HepG2 (cell line): ENCODE measurements around the gene UNKL. TPM values are rescaled to one million over a fixed set of nuclear protein-coding genes. Genes with fewer than 3 reads are reported as not detected.

Experiments
- ATAC-seq: fragments of 200-7000 bp; cut with Tn5 transposase; 3 replicates; pipeline ENCODE4 v1.9.1; 2020; ENCODE audit warnings: mild to moderate bottlenecking, moderate library complexity
- BruUV-seq: library from RNA; stranded (reverse); fragments of 400-500 nt; replicated peaks from 2 replicates; lab custom pipeline; 2021; lab: Mats Ljungman, UMichigan
- CTCF ChIA-PET: fragments of 300-600 bp; formaldehyde crosslinking; extraction: SDS; loops from one replicate; lab custom pipeline; 2021; ENCODE audit warnings: low total read pairs, inconsistent platforms, low intra/inter-chr PET ratio; lab: Yijun Ruan, JAX
- POLR2A ChIA-PET: fragments of 350-600 bp; sonication (Branson Sonifier 250); formaldehyde crosslinking; loops from one replicate; lab custom pipeline; 2020; ENCODE audit warnings: antibody characterized with exemption, inconsistent platforms; lab: Yijun Ruan, JAX
- DNase-seq: peaks from one replicate; pipeline ENCODE4 v3.0.0-alpha.2; 2015; ENCODE audit warnings: low spot score
- FAIRE-seq: peaks from 3 replicates; lab custom pipeline; 2011; peaks lifted over from hg19 to GRCh38; lab: Jason Lieb, UNC
- H2AFZ ChIP-seq: one replicate; pipeline ENCODE4 v1.6.1; 2011; ENCODE audit warnings: low read length, inconsistent platforms
- H3K27ac ChIP-seq: fragments of 300-600 bp; 3 replicates; pipeline ENCODE4 v1.8.0; 2011; ENCODE audit warnings: mixed run types, mild to moderate bottlenecking, mixed read lengths, low read length, inconsistent platforms; ENCODE audit not compliant: insufficient read depth; ENCODE audit errors: extremely low read length
- H3K27me3 ChIP-seq, 2 experiments: fragments of 200-600 bp in 1 of 2; 2 replicates in 1 of 2; 3 replicates in 1 of 2; pipeline versions ENCODE4 v1.6.0 to v1.8.0; 2011; ENCODE audit warnings: low read length in 2 of 2, mild to moderate bottlenecking in 2 of 2, moderate library complexity in 2 of 2, inconsistent platforms in 1 of 2; ENCODE audit not compliant: insufficient read depth in 2 of 2, control insufficient read depth in 1 of 2
- H3K36me3 ChIP-seq, 2 experiments: fragments of 200-600 bp in 1 of 2; replicated peaks in 1 of 2; 2 replicates in 1 of 2; 3 replicates in 1 of 2; pipeline versions ENCODE4 v1.5.1 to v1.8.0; 2011; ENCODE audit warnings: low read length in 2 of 2, inconsistent platforms in 1 of 2; ENCODE audit not compliant: insufficient read depth in 2 of 2, control insufficient read depth in 1 of 2
- H3K4me1 ChIP-seq: 2 replicates; pipeline ENCODE4 v1.5.1; 2012; ENCODE audit warnings: low read length, inconsistent platforms; ENCODE audit not compliant: insufficient read depth
- H3K4me2 ChIP-seq: 2 replicates; pipeline ENCODE4 v1.6.0; 2011; ENCODE audit warnings: low read depth, low read length, inconsistent platforms
- H3K4me3 ChIP-seq, 3 experiments: fragments of 200-600 bp in 1 of 3; sonication (generic), shearing (Covaris generic) in 1 of 3; replicated peaks in 1 of 3; 2 replicates each; pipeline ENCODE4 v1.5.1; 2011 to 2016; ENCODE audit warnings: low read length in 3 of 3, inconsistent platforms in 2 of 3, low read depth in 2 of 3, mild to moderate bottlenecking in 2 of 3, control low read depth in 1 of 3, mixed read lengths in 1 of 3; ENCODE audit not compliant: insufficient read depth in 1 of 3
- H3K79me2 ChIP-seq: one replicate; pipeline ENCODE4 v1.6.1; 2011; ENCODE audit warnings: low read length, inconsistent platforms; ENCODE audit not compliant: insufficient read depth
- H3K9ac ChIP-seq: 2 replicates; pipeline ENCODE4 v1.6.0; 2011; ENCODE audit warnings: mild to moderate bottlenecking, low read depth, low read length, inconsistent platforms; ENCODE audit not compliant: insufficient read depth
- H3K9me3 ChIP-seq: 2 replicates; pipeline ENCODE4 v1.5.1; 2012; ENCODE audit warnings: mild to moderate bottlenecking, low read length
- H4K20me1 ChIP-seq: 2 replicates; pipeline ENCODE4 v1.6.0; 2011; ENCODE audit warnings: inconsistent platforms, mild to moderate bottlenecking, low read length, moderate library complexity; ENCODE audit not compliant: insufficient read depth
- HOXA9 ChIP-seq: sonication (generic); formaldehyde crosslinking; IDR thresholded peaks from 2 replicates; pipeline ENCODE4 v1.8.1; 2022; ENCODE audit warnings: missing genetic modification reagents, mild to moderate bottlenecking, moderate library complexity, borderline replicate concordance
- RARA ChIP-seq: IDR thresholded peaks from 2 replicates; pipeline ENCODE4 v1.6.1; 2016; ENCODE audit warnings: missing genetic modification reagents, missing compliant biosample characterization
- WGBS: methylation state at CpG from one replicate; pipeline ENCODE4 v1.1.6; 2017; ENCODE audit warnings: low lambda C conversion rate; 5-methylcytosine and 5-hydroxymethylcytosine counted together
- in situ Hi-C: cut with HindIII; loops from 2 replicates; pipeline ENCODE4 v1.10.0; 2017; ENCODE audit warnings: low pct_unique_long_range_greater_than_20kb; ENCODE audit not compliant: extremely low pct_ligation_motif_present
- intact Hi-C: fragments of 100-400 bp; cut with micrococcal nuclease; formaldehyde crosslinking; loops from one replicate; pipeline ENCODE4 v1.10.0; 2022; ENCODE audit not compliant: unreplicated experiment
- polyA plus RNA-seq, 8 experiments: library from polyadenylated mRNA; depleted of rRNA in 3 of 8; stranded (reverse) in 7 of 8; unstranded in 1 of 8; fragments of >200 nt; fragmentation: Illumina TruSeq in 4 of 8; extraction: Trizol in 4 of 8; gene quantifications; 2 replicates each; pipeline versions ENCODE4 v1.2.1 to v1.2.3, GENCODE V29; 2011 to 2016; ENCODE audit warnings: low read depth in 4 of 8, missing spikeins in 1 of 8, mixed read lengths in 1 of 8; ENCODE audit not compliant: insufficient read depth in 1 of 8
- total RNA-seq, 5 experiments: library from RNA; depleted of rRNA; stranded (reverse); fragments of >200 nt; fragmentation: Illumina TruSeq; extraction: Trizol; gene quantifications; 2 replicates each; pipeline ENCODE4 v1.2.3, GENCODE V29; 2016; ENCODE audit warnings: low read depth in 1 of 5
- TF ChIP-seq, protein P1 (sequence below): sonication (generic); formaldehyde crosslinking; IDR thresholded peaks from 2 replicates; pipeline ENCODE4 v1.8.0; 2022; ENCODE audit warnings: missing genetic modification reagents, mild to moderate bottlenecking, borderline replicate concordance
- TF ChIP-seq, protein P2 (sequence below): sonication (generic); formaldehyde crosslinking; IDR thresholded peaks from 2 replicates; pipeline ENCODE4 v1.4.0; 2020; ENCODE audit warnings: mild to moderate bottlenecking, missing genetic modification reagents

UNKL gene
- total and polyA plus RNA-seq, 2 of the 13 experiments (the other 11 are each of a cell fraction or from before 2014, with no cell fraction given) = 10.4 to 17.6 TPM

- 97% methylated on average over 3 of the region's 3 CpGs for WGBS
- BruUV-seq = no TSS peak
- ATAC-seq (no peak), DNase-seq (no peak), FAIRE-seq (no peak)
- Histone ChIP-seq H2AFZ (no peak overlapping the region), H3K4me1 (peaks cover 37% of the 10 kb centered on the region), H3K79me2 (peaks cover 16% of the 10 kb centered on the region), H3K9me3 (no peaks in the 10 kb centered on the region), H3K27me3 (no peaks in the 10 kb centered on the region; a peak in 1 of 5 replicates), H3K36me3 (no peaks in the 10 kb centered on the region; a peak in 2 of 5 replicates), H4K20me1 (no peaks in the 10 kb centered on the region), H3K4me3 (no peak overlapping the region), H3K27ac (no peak overlapping the region), H3K4me2 (no peak overlapping the region), H3K9ac (no peak overlapping the region)
- ChIA-PET CTCF (no interaction called here), POLR2A (no interaction called here)
- in situ Hi-C loops (no loop called here), intact Hi-C loops (no loop called here)
- TF ChIP-seq, protein P1, sequence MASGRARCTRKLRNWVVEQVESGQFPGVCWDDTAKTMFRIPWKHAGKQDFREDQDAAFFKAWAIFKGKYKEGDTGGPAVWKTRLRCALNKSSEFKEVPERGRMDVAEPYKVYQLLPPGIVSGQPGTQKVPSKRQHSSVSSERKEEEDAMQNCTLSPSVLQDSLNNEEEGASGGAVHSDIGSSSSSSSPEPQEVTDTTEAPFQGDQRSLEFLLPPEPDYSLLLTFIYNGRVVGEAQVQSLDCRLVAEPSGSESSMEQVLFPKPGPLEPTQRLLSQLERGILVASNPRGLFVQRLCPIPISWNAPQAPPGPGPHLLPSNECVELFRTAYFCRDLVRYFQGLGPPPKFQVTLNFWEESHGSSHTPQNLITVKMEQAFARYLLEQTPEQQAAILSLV (CRISPR knock-in tag) = no peak
- TF ChIP-seq HOXA9 (CRISPR knock-in tag) (no peak), RARA (no peak)
- TF ChIP-seq, protein P2, sequence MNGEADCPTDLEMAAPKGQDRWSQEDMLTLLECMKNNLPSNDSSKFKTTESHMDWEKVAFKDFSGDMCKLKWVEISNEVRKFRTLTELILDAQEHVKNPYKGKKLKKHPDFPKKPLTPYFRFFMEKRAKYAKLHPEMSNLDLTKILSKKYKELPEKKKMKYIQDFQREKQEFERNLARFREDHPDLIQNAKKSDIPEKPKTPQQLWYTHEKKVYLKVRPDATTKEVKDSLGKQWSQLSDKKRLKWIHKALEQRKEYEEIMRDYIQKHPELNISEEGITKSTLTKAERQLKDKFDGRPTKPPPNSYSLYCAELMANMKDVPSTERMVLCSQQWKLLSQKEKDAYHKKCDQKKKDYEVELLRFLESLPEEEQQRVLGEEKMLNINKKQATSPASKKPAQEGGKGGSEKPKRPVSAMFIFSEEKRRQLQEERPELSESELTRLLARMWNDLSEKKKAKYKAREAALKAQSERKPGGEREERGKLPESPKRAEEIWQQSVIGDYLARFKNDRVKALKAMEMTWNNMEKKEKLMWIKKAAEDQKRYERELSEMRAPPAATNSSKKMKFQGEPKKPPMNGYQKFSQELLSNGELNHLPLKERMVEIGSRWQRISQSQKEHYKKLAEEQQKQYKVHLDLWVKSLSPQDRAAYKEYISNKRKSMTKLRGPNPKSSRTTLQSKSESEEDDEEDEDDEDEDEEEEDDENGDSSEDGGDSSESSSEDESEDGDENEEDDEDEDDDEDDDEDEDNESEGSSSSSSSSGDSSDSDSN = no peak
These were observed 2.0 kb upstream of the UNKL start for GRCh38 chr16:1416521-1416941.
